DOHH2 (cell line): ENCODE measurements around the gene C1orf116.

Experiments used
- CTCF ChIP-seq: fragments of 200-600 bp; sonication (generic); IDR thresholded peaks from one replicate; pipeline ENCODE4 v1.5.1; 2014; ENCODE audit warnings: antibody characterized with exemption, mild to moderate bottlenecking, low read depth, low read length; ENCODE audit not compliant: poor library complexity, severe bottlenecking
- EZH2phosphoT487 ChIP-seq: fragments of 200-600 bp; sonication (generic); IDR thresholded peaks from 2 replicates; pipeline ENCODE4 v1.6.1; 2017; ENCODE audit warnings: borderline replicate concordance, mild to moderate bottlenecking, antibody characterized with exemption, low read length, moderate library complexity, mixed read lengths

DNA sequence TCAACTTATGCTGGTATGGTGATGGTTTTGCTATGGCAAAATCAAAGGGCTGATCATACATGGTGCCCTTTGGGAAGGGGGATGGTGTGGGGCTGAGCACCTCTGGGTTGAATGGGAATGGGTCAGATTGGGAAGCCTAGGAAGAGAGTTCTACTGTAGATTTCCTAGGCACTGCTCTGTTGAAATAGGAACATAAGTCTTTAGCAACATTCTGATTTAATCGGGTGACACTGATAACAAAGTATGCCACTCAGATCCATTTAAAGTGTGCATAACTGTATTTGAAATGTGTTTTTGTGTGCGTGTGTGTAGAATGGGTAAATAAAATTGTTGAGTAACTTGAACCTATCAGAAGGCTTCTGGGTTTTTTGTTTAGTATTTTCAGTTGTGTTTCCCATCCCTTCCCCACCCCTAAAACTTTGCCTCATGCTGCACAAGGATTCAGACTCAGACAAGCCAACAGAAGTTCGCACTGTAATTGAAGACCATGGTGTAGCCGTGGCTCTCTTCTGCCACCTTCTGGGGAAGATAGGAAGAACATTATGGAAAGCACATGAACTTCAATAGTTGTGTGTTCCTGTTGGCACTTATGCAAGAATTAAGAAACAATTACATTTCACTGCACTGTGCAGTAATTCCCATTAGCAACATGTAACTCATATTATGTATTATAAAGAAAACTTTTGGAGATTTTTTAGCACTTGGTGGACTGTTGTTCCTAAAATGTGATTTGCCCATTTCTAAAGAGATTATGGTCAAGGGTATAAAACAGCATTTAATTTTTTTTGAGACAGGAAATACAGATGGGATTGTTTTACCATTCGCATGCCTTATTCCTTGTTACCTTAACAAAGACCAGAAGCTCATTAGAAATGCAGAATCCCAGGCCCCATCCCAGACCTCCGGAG lies 45.2 kb upstream of the C1orf116 start:
- TF ChIP-seq CTCF (peak; percentile 86), EZH2phosphoT487 (no peak)
